A549 (cell line): ENCODE results near the gene FAM107B. TPM values are rescaled to one million over a fixed set of nuclear protein-coding genes. Genes with fewer than 3 reads are reported as not detected.

Experiments
- ATAC-seq, 2 experiments: fragments of 200-7000 bp in 1 of 2; fragments of >200 bp in 1 of 2; cut with Nextera tagmentation in 1 of 2; cut with Tn5 transposase in 1 of 2; 3 replicates each; pipeline versions ENCODE4 v1.8.0 to v1.9.1; 2018 to 2020; ENCODE audit warnings: mild to moderate bottlenecking in 1 of 2, moderate library complexity in 1 of 2
- CTCF ChIA-PET: fragments of 300-600 bp; sonication (Branson Sonifier 250); formaldehyde crosslinking; extraction: SDS; loops from one replicate; lab custom pipeline; 2021; ENCODE audit warnings: antibody characterized with exemption, inconsistent platforms; lab: Yijun Ruan, JAX
- POLR2A ChIA-PET: fragments of 350-600 bp; formaldehyde crosslinking; extraction: SDS; loops from one replicate; lab custom pipeline; 2021; ENCODE audit warnings: antibody characterized with exemption, inconsistent platforms; lab: Yijun Ruan, JAX
- DNase-seq, 2 experiments: peaks; one replicate each; pipeline versions ENCODE4 v3.0.0 to v3.0.0-alpha.2; 2011 to 2016; ENCODE audit warnings: low read depth in 1 of 2, low spot score in 1 of 2
- FAIRE-seq: peaks from 2 replicates; lab custom pipeline; 2011; peaks lifted over from hg19 to GRCh38; lab: Jason Lieb, UNC
- H3K27ac ChIP-seq, 2 experiments: fragments of >200 bp; sonication (Bioruptor Twin); formaldehyde crosslinking; 3 replicates each; pipeline ENCODE4 v1.5.1; 2016 to 2017
- H3K4me1 ChIP-seq: fragments of >200 bp; sonication (Bioruptor Twin); formaldehyde crosslinking; 3 replicates; pipeline ENCODE4 v1.6.1; 2016
- H3K4me2 ChIP-seq: fragments of >200 bp; sonication (Bioruptor Twin); formaldehyde crosslinking; 3 replicates; pipeline ENCODE4 v1.6.1; 2016
- H3K4me3 ChIP-seq: fragments of >200 bp; sonication (Bioruptor Twin); formaldehyde crosslinking; 3 replicates; pipeline ENCODE4 v1.5.1; 2016
- H3K9me3 ChIP-seq: fragments of >200 bp; sonication (Bioruptor Twin); formaldehyde crosslinking; 3 replicates; pipeline ENCODE4 v1.6.1; 2016
- BCL3 ChIP-seq: fragments of >200 bp; sonication (Bioruptor Twin); formaldehyde crosslinking; IDR thresholded peaks from 3 replicates; pipeline ENCODE4 v1.6.1; 2016
- CEBPB ChIP-seq, 2 experiments: fragments of >200 bp in 1 of 2; sonication (Bioruptor Twin) in 1 of 2; formaldehyde crosslinking in 1 of 2; IDR thresholded peaks; 2 replicates each; pipeline ENCODE4 v1.6.1; 2012 to 2016
- CTCF ChIP-seq: fragments of >200 bp; sonication (Bioruptor Twin); formaldehyde crosslinking; IDR thresholded peaks from 3 replicates; pipeline ENCODE4 v1.5.1; 2016
- EP300 ChIP-seq, 2 experiments: fragments of >200 bp; sonication (Bioruptor Twin); formaldehyde crosslinking; IDR thresholded peaks; 2 replicates in 1 of 2; 3 replicates in 1 of 2; pipeline ENCODE4 v1.6.1; 2016 to 2017
- HDAC2 ChIP-seq: fragments of 200-600 bp; sonication (generic); IDR thresholded peaks from 2 replicates; pipeline ENCODE4 v1.6.1; 2016
- HMGXB4 ChIP-seq: fragments of 250-450 bp; sonication (Bioruptor Pico); IDR thresholded peaks from 2 replicates; pipeline ENCODE4 v1.5.0; 2021; ENCODE audit warnings: mild to moderate bottlenecking, moderate library complexity, borderline replicate concordance
- HOXB5 ChIP-seq: fragments of 250-450 bp; sonication (Bioruptor Pico); IDR thresholded peaks from 2 replicates; pipeline ENCODE4 v1.5.0; 2020; ENCODE audit warnings: mild to moderate bottlenecking, moderate library complexity
- JUN ChIP-seq, 2 experiments: fragments of >200 bp; sonication (Bioruptor Twin); formaldehyde crosslinking; IDR thresholded peaks; 2 replicates in 1 of 2; 3 replicates in 1 of 2; pipeline ENCODE4 v1.6.1; 2016 to 2017
- JUNB ChIP-seq: fragments of >200 bp; sonication (Bioruptor Twin); formaldehyde crosslinking; IDR thresholded peaks from 2 replicates; pipeline ENCODE4 v1.6.1; 2016
- KDM1A ChIP-seq: fragments of 200-600 bp; sonication (generic); IDR thresholded peaks from 2 replicates; pipeline ENCODE4 v1.6.1; 2016; ENCODE audit warnings: low read depth, mild to moderate bottlenecking
- KDM5A ChIP-seq: fragments of 200-600 bp; sonication (generic); IDR thresholded peaks from 2 replicates; pipeline ENCODE4 v1.6.1; 2016; ENCODE audit warnings: antibody characterized with exemption, mild to moderate bottlenecking
- MAFK ChIP-seq: fragments of 450-650 bp; IDR thresholded peaks from 2 replicates; pipeline ENCODE4 v1.6.1; 2014; ENCODE audit not compliant: partially characterized antibody
- MAX ChIP-seq: IDR thresholded peaks from 2 replicates; pipeline ENCODE4 v1.6.1; 2012
- PHF8 ChIP-seq: fragments of 200-600 bp; sonication (generic); IDR thresholded peaks from 2 replicates; pipeline ENCODE4 v1.6.1; 2016; ENCODE audit warnings: low read depth, mild to moderate bottlenecking, antibody characterized with exemption, moderate library complexity, borderline replicate concordance
- POLR2A ChIP-seq: IDR thresholded peaks from 2 replicates; pipeline ENCODE4 v1.6.1; 2012; ENCODE audit warnings: mild to moderate bottlenecking, low read length
- RNF2 ChIP-seq: fragments of 200-600 bp; sonication (generic); IDR thresholded peaks from 2 replicates; pipeline ENCODE4 v1.6.1; 2016; ENCODE audit warnings: low read depth, mild to moderate bottlenecking, antibody characterized with exemption, moderate library complexity, borderline replicate concordance
- SREBF2 ChIP-seq: fragments of 450-650 bp; IDR thresholded peaks from 2 replicates; pipeline ENCODE4 v1.6.1; 2014; ENCODE audit warnings: mild to moderate bottlenecking, moderate library complexity
- USF2 ChIP-seq: fragments of 450-650 bp; IDR thresholded peaks from 2 replicates; pipeline ENCODE4 v1.6.1; 2014; ENCODE audit warnings: antibody characterized with exemption
- ZFP36 ChIP-seq: fragments of 450-650 bp; IDR thresholded peaks from 2 replicates; pipeline ENCODE4 v1.6.1; 2014; ENCODE audit warnings: borderline replicate concordance; ENCODE audit not compliant: partially characterized antibody
- ZNF302 ChIP-seq: fragments of 250-450 bp; sonication (Bioruptor Pico); IDR thresholded peaks from 2 replicates; pipeline ENCODE4 v1.9.0; 2021; ENCODE audit warnings: inconsistent platforms, mild to moderate bottlenecking, moderate library complexity
- WGBS: methylation state at CpG from one replicate; pipeline ENCODE4 v1.1.6; 2017; ENCODE audit errors: missing lambda C conversion rate; 5-methylcytosine and 5-hydroxymethylcytosine counted together
- polyA plus RNA-seq, 4 experiments: library from polyadenylated mRNA; depleted of rRNA in 3 of 4; stranded (reverse); fragments of >200 nt; fragmentation: RNase III in 1 of 4; extraction: RNeasy Plus Mini Kit Qiagen cat#74134 plus additional on column Dnase treatment in 1 of 4; gene quantifications; 2 replicates in 3 of 4; 3 replicates in 1 of 4; pipeline ENCODE4 v1.2.3, GENCODE V29; 2011 to 2017

The FAM107B gene
- polyA plus RNA-seq, 2 of the 4 experiments (the other 2 are of a cell fraction) = 99.9 to 173 TPM

GRCh38 chr10:14670551-14671240 lies 104.0 kb downstream of the FAM107B start (continued):
- TF ChIP-seq HMGXB4 (CRISPR knock-in tag) (no peak), ZFP36 (no peak)

- peak; percentile 18 for FAIRE-seq
- CTCF ChIA-PET = no interaction called here
- 63% methylated on average over 1 of the region's 1 CpG for WGBS
Measured at GRCh38 chr10:14669576-14669975, 105.1 kb downstream of the FAM107B start.

More at GRCh38 chr10:14669576-14669975, 105.1 kb downstream of the FAM107B start:
- POLR2A ChIA-PET = interaction anchor here (2.3 kb wide), 1 partner anchor 16 kb away, joined by 12 read pairs; no protein-coding TSS in a partner anchor
- ATAC-seq = no peak
- TF ChIP-seq EP300 (IDR thresholded peaks at IDR 0.05) = no peak
- no peak for TF ChIP-seq MAFK
- no peak for TF ChIP-seq KDM1A
- no peak for TF ChIP-seq CTCF
- TF ChIP-seq ZNF302 (CRISPR knock-in tag) = no peak
- no peak for TF ChIP-seq PHF8
- no peak for TF ChIP-seq RNF2
- TF ChIP-seq SREBF2 = no peak
- no peak for TF ChIP-seq POLR2A
- TF ChIP-seq JUNB = no peak
- TF ChIP-seq JUN (IDR thresholded peaks at IDR 0.05) = no peak
- TF ChIP-seq USF2 = no peak
- no peak for TF ChIP-seq HDAC2
- TF ChIP-seq HOXB5 (CRISPR knock-in tag) = no peak
- no peak for TF ChIP-seq BCL3
- no peak for TF ChIP-seq CEBPB (IDR thresholded peaks at IDR 0.05)
- no peak for TF ChIP-seq MAX
- no peak for TF ChIP-seq KDM5A
- TF ChIP-seq, all 56 proteins: peak for 0
- peak overlapping the region; percentile 76 for H3K4me2 ChIP-seq
- DNase-seq = peak in 1 of 2 experiments; percentile 24
- peak overlapping the region; percentile 63 to 71 for H3K27ac ChIP-seq
- H3K9me3 ChIP-seq = peaks cover 4% of the 10 kb centered on the region; the same call in 1 of the 3 replicates
- H3K4me3 ChIP-seq = no peak overlapping the region
- H3K4me1 ChIP-seq = peaks cover 59% of the 10 kb centered on the region
